NB4 (cell line): Measurements from ENCODE around the gene FRAS1.

Source experiments
- MAX ChIP-seq: IDR thresholded peaks from 2 replicates; pipeline ENCODE4 v1.6.1; 2011; ENCODE audit warnings: low read depth, low read length
- POLR2A ChIP-seq: IDR thresholded peaks from 2 replicates; pipeline ENCODE4 v1.6.1; 2011; ENCODE audit warnings: mild to moderate bottlenecking; ENCODE audit not compliant: insufficient read length; ENCODE audit errors: extremely low read depth
- TF ChIP-seq, protein P1 (sequence below): IDR thresholded peaks from one replicate; pipeline ENCODE4 v1.5.1; 2012; ENCODE audit warnings: low read depth, low read length

DNA sequence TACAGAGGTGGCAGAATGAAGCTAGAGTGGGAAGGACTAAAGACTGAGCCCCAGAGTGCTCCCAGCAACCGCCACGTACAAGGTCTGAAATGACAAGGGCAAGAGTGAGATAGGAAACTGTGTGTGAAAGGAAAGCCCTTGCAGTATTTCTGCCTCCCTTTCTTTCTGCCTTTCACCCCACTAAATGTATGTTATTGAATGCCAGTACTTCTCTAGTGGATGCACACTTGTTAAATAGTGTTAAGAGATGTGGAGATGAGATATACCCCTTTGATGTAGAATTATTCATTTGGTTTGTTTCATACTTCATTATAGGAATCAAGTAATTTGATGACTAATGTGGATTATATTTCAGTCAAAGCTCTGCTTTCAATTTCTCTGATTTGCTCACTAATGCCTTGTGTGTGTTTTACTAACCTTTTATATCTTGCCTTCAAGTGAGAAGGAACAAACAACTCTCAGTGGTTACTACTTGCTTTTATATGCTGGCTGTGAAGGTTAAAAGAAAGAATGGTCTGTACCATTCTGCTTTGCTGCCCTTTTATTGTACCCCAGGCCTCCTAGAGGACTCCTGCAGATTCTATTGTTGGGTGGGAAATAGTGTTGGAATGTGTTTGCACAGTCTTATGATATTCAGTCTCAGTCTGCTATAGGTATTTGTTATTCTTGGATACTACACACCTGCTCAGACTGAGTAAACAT lies 486.5 kb downstream of the FRAS1 start:
- TF ChIP-seq, protein P1, sequence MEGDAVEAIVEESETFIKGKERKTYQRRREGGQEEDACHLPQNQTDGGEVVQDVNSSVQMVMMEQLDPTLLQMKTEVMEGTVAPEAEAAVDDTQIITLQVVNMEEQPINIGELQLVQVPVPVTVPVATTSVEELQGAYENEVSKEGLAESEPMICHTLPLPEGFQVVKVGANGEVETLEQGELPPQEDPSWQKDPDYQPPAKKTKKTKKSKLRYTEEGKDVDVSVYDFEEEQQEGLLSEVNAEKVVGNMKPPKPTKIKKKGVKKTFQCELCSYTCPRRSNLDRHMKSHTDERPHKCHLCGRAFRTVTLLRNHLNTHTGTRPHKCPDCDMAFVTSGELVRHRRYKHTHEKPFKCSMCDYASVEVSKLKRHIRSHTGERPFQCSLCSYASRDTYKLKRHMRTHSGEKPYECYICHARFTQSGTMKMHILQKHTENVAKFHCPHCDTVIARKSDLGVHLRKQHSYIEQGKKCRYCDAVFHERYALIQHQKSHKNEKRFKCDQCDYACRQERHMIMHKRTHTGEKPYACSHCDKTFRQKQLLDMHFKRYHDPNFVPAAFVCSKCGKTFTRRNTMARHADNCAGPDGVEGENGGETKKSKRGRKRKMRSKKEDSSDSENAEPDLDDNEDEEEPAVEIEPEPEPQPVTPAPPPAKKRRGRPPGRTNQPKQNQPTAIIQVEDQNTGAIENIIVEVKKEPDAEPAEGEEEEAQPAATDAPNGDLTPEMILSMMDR: no peak
- no peak for TF ChIP-seq POLR2A
- TF ChIP-seq MAX: no peak
